HG03103 (cell line): ENCODE measurements around the gene SLCO3A1.
"Not testable (repeated sequence)": the region's sequence is repeated elsewhere in the genome, so short reads cannot be mapped to it uniquely, and the experiment has no call there.

Source experiments
- ATAC-seq: cut with Tn5 transposase; IDR thresholded peaks from one replicate; pipeline ENCODE4 v1.9.1; 2021; ENCODE audit warnings: low read depth; ENCODE audit not compliant: unreplicated experiment

The SLCO3A1 gene

GRCh38 chr15:92170897-92171296 lies 317.4 kb downstream of the SLCO3A1 start:
- ATAC-seq, result no peak

DNA sequence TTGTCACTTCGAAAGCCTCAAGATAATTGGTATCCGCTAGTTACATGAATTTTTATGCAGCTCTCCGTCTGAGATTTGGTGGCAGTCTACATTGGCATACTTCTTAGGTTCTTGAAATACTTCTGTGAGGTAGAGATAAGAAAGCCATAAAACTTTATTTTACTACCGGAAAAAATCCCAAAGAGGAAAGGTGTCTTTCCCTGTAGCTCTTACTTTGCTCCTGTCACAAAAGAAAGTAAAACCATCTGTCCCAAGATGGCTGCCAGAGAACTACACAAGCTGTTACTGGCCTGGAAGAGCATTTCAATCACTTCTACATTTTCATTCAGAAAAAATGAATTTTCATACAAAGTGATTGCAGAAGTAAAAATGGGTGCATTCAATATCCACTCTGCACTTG lies 325.4 kb downstream of the SLCO3A1 start:
- ATAC-seq, result no peak

DNA sequence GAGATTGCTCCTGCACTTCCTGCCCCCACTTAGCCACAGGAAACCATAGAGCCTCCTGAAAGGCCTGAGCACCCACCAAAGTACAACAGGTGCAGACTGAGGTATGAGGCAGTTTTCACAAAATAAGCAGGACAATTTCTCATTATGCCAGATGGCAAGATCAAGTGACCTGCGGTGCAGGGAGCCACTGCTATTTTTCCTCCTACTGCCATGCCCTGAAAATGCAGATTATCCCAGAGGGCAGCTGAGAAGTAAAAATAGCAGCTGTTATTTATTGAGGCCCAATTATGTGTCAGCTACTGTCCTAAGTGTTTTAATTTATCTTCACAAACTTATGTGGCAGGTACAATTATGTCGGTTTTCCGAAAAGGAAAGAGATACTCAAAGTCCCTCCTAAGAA lies 330.6 kb downstream of the SLCO3A1 start:
- no peak for ATAC-seq

DNA sequence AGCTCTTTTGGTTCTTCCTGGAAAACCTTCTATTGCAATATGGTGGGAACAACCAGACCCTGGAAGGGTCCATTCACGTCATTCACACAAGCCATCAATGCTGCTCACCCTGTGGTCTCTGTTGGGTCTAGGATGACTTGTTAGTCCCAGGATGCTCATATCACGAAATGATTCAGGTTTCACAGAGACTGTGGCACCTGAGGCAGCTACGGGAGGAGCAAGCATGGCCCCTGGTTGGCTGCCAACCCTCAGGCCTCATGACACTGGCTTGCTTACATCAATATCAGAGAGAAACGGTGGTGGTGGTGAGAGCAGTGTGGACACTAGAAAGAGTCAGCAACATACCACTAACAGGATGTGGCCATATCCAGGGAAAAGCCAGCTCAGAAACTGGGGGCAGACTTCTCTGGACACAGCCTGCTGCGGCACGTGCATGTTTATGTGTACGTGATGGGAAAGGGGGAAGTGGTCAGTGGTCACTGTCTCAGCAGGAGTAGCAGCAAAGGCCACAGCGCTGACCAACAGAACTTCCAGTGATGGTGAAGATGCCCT lies 331.2 kb downstream of the SLCO3A1 start:
- no peak for ATAC-seq

GRCh38 chr15:92187975-92188374 lies 334.5 kb downstream of the SLCO3A1 start:
- no peak for ATAC-seq

- ATAC-seq, result no peak
Observed at GRCh38 chr15:92189166-92189565, 335.7 kb downstream of the SLCO3A1 start.

DNA sequence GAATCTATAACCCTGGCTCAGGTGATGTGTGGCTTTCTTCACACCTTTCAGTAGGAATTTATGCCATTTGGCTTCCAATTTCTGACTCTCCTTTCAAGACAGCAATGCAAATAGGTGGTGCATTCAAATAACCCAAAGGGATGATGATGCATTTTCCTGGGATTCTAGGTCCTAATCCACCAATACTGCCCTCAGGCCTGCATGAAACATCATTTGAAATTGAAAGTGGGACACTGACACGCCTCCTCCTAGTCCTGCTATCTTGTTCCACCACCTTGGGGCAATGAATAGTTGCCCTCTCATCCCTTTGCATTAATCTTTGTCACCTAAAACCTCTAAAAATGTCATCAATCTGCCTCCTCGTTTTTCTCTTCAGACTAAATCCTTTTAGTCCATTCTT lies 341.7 kb downstream of the SLCO3A1 start:
- ATAC-seq, result no peak

DNA sequence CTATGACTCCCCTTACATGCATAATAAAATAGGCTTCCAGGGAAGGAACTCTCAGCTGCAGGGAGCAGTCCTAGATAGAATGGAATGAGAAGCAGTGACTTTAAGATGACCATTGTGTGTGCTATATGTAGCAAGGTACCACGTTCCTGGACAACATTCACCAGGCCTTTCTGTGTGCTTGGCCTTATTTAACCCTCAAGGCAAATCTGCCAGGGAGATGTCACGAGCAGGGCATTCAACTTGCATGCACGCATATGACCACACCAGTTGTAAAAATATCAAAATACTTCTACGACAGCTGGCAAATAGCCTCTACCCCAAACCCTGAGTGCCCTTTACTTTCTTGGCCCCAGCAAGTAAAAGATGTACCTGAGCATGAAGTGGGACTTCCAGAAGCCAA lies 342.8 kb downstream of the SLCO3A1 start:
- ATAC-seq, result no peak

DNA sequence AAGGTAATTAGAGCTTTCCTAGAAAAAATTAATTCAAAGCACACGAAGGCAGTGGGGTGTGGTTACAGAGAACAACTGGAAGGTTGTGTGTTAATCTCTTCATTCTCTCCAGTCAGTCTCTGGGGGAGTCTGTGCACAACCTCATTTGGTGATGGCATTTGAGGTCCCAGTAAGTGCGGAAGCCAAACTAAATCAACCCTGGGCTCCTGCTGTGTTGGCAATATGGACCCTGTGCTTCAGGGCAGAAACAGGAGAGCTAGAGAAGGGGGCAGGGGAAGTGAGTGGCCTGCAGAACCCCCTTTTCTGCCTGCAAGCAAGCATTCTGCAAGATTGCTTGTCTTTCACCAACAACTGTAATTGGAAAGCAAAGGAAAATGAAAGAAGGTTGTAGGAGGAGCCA lies 344.2 kb downstream of the SLCO3A1 start:
- no peak for ATAC-seq

- ATAC-seq, result no peak
Observed at GRCh38 chr15:92200891-92201290, 347.4 kb downstream of the SLCO3A1 start.

- ATAC-seq, result no peak
Observed at GRCh38 chr15:92205255-92205739, 351.8 kb downstream of the SLCO3A1 start.

GRCh38 chr15:92207601-92208000 lies 354.1 kb downstream of the SLCO3A1 start:
- ATAC-seq, result not testable (repeated sequence)
